Measurements from ENCODE around the gene SEC24D. TPM values are rescaled to one million over a fixed set of nuclear protein-coding genes. Genes with fewer than 3 reads are reported as not detected.

SEC24D gene
- total and polyA plus RNA-seq, 5 donors from 2014 or later: 15.9 to 38.3 (median 16.2) TPM

DNA sequence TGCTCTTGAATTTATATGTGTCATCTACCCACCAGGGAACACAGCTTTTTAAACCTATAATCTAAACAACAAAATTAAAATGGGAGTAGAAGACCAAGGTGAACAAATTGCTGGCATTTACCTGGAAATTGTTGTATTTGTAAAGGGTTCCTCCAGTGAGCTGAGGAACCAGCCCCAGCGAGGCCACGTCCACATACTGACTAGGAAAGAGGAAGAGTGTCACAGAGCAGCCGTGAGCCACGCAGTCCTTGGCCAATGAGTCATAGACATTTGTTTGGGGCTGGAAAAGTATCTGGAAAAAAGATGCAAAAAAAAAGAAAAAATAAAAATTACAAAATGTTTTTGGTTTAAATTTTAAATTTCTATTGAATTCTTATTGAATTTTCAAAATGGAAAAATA, 92.1 kb downstream of the SEC24D start:
- Mint-ChIP-seq H3K27ac (no peak overlapping the region), H3K36me3 (peaks cover 45% of the 10 kb centered on the region), H3K9me3 (no peaks in the 10 kb centered on the region), H3K27me3 (no peaks in the 10 kb centered on the region), H3K4me3 (no peak overlapping the region), H3K4me1 (peaks cover 0 to 6% (median 2%) of the 10 kb centered on the region in 4 donors)
- Histone ChIP-seq H3K27me3 (ENCODE audit: control insufficient read depth, insufficient read depth, low read length) (no peaks in the 10 kb centered on the region), H3K9me3 (ENCODE audit: control insufficient read depth in 2 of 2, low read length in 2 of 2) (no peaks in the 10 kb centered on the region), H3K27ac (ENCODE audit: insufficient read depth, low read length, poor library complexity, severe bottlenecking) (no peak overlapping the region), H3K4me3 (ENCODE audit: low read depth, low read length) (no peak overlapping the region), H3K4me1 (ENCODE audit: control insufficient read depth, insufficient read depth, low read length, poor library complexity, severe bottlenecking) (no peaks in the 10 kb centered on the region), H3K36me3 (ENCODE audit: control insufficient read depth, insufficient read depth, low read length) (peaks cover 25% of the 10 kb centered on the region)
- DNase-seq (no peak), ATAC-seq (ENCODE audit: low read depth in 2 of 2) (no peak)

DNA sequence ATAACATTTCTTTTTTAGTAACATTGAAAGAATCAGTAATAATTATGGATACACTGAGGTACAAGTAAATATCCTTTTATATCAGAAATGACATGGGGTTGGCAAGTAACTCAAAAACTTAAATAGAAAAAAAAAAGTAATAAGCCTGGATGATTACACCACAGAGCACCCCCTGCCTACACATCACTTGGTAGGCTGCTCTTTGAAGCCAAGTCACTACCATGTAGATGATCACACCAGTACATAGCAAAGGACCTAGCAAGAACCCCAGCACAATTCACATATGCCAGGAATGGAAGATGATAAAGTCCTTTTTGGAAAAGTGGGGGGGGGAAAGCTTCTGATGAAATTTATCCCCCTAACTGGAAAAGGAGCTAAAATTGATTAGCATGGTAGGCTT, 93.9 kb downstream of the SEC24D start:
- Mint-ChIP-seq H3K27ac (no peak overlapping the region), H3K4me1 (peaks cover 0 to 6% (median 2%) of the 10 kb centered on the region in 4 donors), H3K9me3 (no peaks in the 10 kb centered on the region), H3K4me3 (no peak overlapping the region), H3K27me3 (no peaks in the 10 kb centered on the region), H3K36me3 (peaks cover 51% of the 10 kb centered on the region)
- Histone ChIP-seq H3K27me3 (ENCODE audit: control insufficient read depth, insufficient read depth, low read length) (no peaks in the 10 kb centered on the region), H3K4me3 (ENCODE audit: low read depth, low read length) (no peak overlapping the region), H3K36me3 (ENCODE audit: control insufficient read depth, insufficient read depth, low read length) (peaks cover 37% of the 10 kb centered on the region), H3K9me3 (ENCODE audit: control insufficient read depth in 2 of 2, low read length in 2 of 2) (no peaks in the 10 kb centered on the region), H3K27ac (ENCODE audit: insufficient read depth, low read length, poor library complexity, severe bottlenecking) (no peak overlapping the region), H3K4me1 (ENCODE audit: control insufficient read depth, insufficient read depth, low read length, poor library complexity, severe bottlenecking) (no peaks in the 10 kb centered on the region)
- no peak for ATAC-seq (ENCODE audit: low read depth in 2 of 2)
- DNase-seq: no peak

DNA sequence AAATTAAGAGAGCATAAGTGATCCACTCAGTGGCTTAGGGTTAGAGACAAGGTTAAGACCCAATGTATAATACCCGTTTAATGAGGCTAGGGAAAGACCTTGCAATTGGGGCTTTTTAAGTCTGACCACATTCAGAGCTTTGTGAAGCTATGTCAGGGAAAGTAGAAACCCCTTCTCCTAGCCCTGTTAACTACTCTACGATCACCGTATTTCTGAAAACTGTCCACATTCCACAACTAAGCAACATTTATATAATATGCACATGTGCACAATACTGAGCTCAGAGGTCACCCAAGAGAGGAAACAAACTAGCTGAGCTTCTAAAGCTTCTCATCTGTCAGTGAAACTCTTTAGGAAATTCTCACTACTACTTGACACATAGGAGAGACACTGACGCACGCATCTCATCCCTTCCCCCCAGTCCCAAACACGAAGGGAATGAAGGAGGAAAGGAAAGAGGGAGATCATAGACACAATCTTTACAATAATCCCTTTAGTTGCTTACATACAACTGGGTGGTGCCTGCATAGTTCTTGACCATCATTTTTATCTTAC, 94.5 kb downstream of the SEC24D start:
- Mint-ChIP-seq H3K4me1 (peaks cover 0 to 6% (median 2%) of the 10 kb centered on the region in 4 donors), H3K27ac (no peak overlapping the region), H3K4me3 (no peak overlapping the region), H3K36me3 (peaks cover 46% of the 10 kb centered on the region), H3K27me3 (no peaks in the 10 kb centered on the region), H3K9me3 (no peaks in the 10 kb centered on the region)
- Histone ChIP-seq H3K4me3 (ENCODE audit: low read depth, low read length) (no peak overlapping the region), H3K27ac (ENCODE audit: insufficient read depth, low read length, poor library complexity, severe bottlenecking) (no peak overlapping the region), H3K9me3 (ENCODE audit: control insufficient read depth in 2 of 2, low read length in 2 of 2) (no peaks in the 10 kb centered on the region), H3K4me1 (ENCODE audit: control insufficient read depth, insufficient read depth, low read length, poor library complexity, severe bottlenecking) (no peaks in the 10 kb centered on the region), H3K36me3 (ENCODE audit: control insufficient read depth, insufficient read depth, low read length) (peaks cover 37% of the 10 kb centered on the region), H3K27me3 (ENCODE audit: control insufficient read depth, insufficient read depth, low read length) (no peaks in the 10 kb centered on the region)
- ATAC-seq (ENCODE audit: low read depth in 2 of 2) (no peak), DNase-seq (no peak)

DNA sequence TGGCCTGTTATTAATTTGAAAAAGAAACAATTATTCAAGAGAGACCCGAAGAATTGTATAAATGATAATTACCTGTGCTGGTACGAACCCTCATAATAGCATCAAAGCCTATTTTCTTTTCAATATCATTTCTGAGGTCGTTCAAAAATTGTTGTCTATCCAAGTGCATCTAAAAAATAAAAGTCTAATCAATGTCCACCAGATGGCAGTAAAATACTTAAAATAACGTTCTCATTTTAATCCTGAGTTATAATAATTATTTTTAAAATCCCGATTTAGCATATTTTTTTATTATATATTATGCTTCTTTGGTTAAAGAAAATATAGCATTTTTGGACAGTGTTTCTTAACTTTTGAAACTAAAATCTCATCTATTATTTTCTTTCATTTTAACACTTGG, 95.1 kb downstream of the SEC24D start:
- Histone ChIP-seq H3K27me3 (ENCODE audit: control insufficient read depth, insufficient read depth, low read length) (no peaks in the 10 kb centered on the region), H3K36me3 (ENCODE audit: control insufficient read depth, insufficient read depth, low read length) (peaks cover 37% of the 10 kb centered on the region)
- H3K27ac Mint-ChIP-seq: no peak overlapping the region

DNA sequence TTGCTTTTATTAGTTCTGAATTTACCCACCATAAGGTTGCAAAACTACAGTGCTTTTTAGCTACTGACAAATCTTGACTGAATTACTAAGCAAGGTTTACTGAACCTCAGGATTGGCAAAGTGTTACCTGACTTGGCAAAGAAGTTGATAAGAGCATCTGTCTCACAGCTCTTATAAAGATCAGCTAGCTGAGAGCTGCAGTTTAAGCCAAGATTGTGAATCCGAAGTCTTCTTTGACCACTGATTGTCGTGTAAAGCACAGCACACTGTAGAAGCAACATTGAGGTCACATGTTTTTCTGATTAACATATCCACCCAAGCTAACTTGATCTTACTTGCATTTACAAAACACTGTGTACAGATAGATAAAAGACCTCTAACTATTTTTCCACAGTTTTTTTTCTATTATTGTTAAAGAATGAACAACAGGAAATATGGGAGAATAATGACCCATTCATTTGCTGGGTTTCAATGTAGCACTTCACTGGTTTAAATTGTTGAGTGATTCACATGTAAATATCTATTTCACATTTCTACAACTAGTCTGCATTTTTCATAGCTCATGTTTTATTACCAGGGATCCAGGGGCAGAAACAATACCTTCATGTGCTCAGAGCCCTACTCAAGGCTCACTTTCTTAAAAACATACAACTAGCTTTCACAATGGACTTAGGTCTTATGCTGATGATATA, 96.8 kb downstream of the SEC24D start:
- Mint-ChIP-seq H3K27ac (no peak overlapping the region), H3K4me1 (peaks cover 0 to 6% (median 2%) of the 10 kb centered on the region in 4 donors), H3K9me3 (no peaks in the 10 kb centered on the region), H3K36me3 (peaks cover 35% of the 10 kb centered on the region), H3K27me3 (no peaks in the 10 kb centered on the region), H3K4me3 (no peak overlapping the region)
- Histone ChIP-seq H3K36me3 (ENCODE audit: control insufficient read depth, insufficient read depth, low read length) (peaks cover 39% of the 10 kb centered on the region), H3K4me3 (ENCODE audit: low read depth, low read length) (no peak overlapping the region), H3K27ac (ENCODE audit: insufficient read depth, low read length, poor library complexity, severe bottlenecking) (no peak overlapping the region), H3K27me3 (ENCODE audit: control insufficient read depth, insufficient read depth, low read length) (no peaks in the 10 kb centered on the region), H3K4me1 (ENCODE audit: control insufficient read depth, insufficient read depth, low read length, poor library complexity, severe bottlenecking) (no peaks in the 10 kb centered on the region), H3K9me3 (ENCODE audit: control insufficient read depth in 2 of 2, low read length in 2 of 2) (no peaks in the 10 kb centered on the region)
- DNase-seq (no peak), ATAC-seq (ENCODE audit: low read depth in 2 of 2) (no peak)

More for the DNA sequence above, 95.1 kb downstream of the SEC24D start:
- Mint-ChIP-seq H3K27me3 (no peaks in the 10 kb centered on the region), H3K36me3 (peaks cover 45% of the 10 kb centered on the region), H3K9me3 (no peaks in the 10 kb centered on the region), H3K4me1 (peaks cover 0 to 6% (median 2%) of the 10 kb centered on the region in 4 donors), H3K4me3 (no peak overlapping the region)
- Histone ChIP-seq H3K27ac (ENCODE audit: insufficient read depth, low read length, poor library complexity, severe bottlenecking) (no peak overlapping the region), H3K4me3 (ENCODE audit: low read depth, low read length) (no peak overlapping the region), H3K4me1 (ENCODE audit: control insufficient read depth, insufficient read depth, low read length, poor library complexity, severe bottlenecking) (no peaks in the 10 kb centered on the region), H3K9me3 (ENCODE audit: control insufficient read depth in 2 of 2, low read length in 2 of 2) (no peaks in the 10 kb centered on the region)
- peak in 2 of 3 donors; percentile 5 to 17 for DNase-seq
- ATAC-seq (ENCODE audit: low read depth in 2 of 2): no peak

DNA sequence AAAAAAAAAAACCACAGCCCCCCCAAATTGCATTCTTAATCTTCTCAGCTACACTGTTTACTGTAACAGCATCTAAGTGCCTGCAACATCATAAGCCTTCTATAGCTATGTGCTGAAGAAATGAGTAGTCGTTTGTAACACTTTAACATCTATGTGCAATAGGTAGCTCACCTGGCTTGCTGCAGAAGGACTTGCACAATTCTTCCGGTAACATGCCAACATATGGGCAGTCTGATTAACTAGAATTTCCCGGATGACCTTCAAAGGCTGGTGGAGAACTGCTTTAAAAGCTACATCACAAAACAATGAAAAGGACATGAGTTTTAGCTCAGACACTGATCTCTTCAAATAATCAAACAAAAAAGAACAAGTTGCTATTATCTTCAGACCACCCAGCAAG, 97.8 kb downstream of the SEC24D start:
- Mint-ChIP-seq H3K9me3 (no peaks in the 10 kb centered on the region), H3K4me1 (peaks cover 0 to 6% (median 2%) of the 10 kb centered on the region in 4 donors), H3K36me3 (peaks cover 32% of the 10 kb centered on the region)

DNA sequence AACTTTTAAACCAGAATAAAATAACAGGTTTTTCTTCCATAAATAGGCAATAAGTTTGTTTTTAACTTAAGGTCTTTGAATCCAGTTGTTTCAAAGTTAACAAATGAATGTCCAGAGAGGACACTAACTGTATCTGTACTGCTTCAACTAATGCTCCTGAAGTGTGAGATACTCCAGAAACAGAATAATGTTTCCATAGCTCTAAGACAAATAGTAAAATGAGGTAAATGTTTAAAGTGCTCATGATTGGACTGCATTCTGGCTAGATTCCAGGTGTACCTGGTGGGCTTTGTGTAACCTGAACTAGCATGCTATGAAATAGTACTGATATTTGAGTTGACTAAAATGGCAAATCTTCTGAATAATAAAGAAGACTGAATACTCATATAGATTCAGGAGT, 99.0 kb downstream of the SEC24D start:
- Histone ChIP-seq H3K9me3 (ENCODE audit: control insufficient read depth in 2 of 2, low read length in 2 of 2) (no peaks in the 10 kb centered on the region), H3K4me1 (ENCODE audit: control insufficient read depth, insufficient read depth, low read length, poor library complexity, severe bottlenecking) (no peaks in the 10 kb centered on the region), H3K27me3 (ENCODE audit: control insufficient read depth, insufficient read depth, low read length) (no peaks in the 10 kb centered on the region), H3K36me3 (ENCODE audit: control insufficient read depth, insufficient read depth, low read length) (peaks cover 33% of the 10 kb centered on the region), H3K27ac (ENCODE audit: insufficient read depth, low read length, poor library complexity, severe bottlenecking) (no peak overlapping the region), H3K4me3 (ENCODE audit: low read depth, low read length) (no peak overlapping the region)
- Mint-ChIP-seq H3K36me3 (peaks cover 35% of the 10 kb centered on the region), H3K27ac (peak overlapping the region in 1 of 3 donors; percentile 41), H3K4me1 (peaks cover 0 to 6% (median 3%) of the 10 kb centered on the region in 4 donors), H3K9me3 (no peaks in the 10 kb centered on the region), H3K4me3 (no peak overlapping the region), H3K27me3 (no peaks in the 10 kb centered on the region)
- DNase-seq: no peak
- ATAC-seq (ENCODE audit: low read depth in 2 of 2): no peak

More for the DNA sequence above, 97.8 kb downstream of the SEC24D start:
- H3K27ac Mint-ChIP-seq: no peak overlapping the region
- Histone ChIP-seq H3K27ac (ENCODE audit: insufficient read depth, low read length, poor library complexity, severe bottlenecking) (no peak overlapping the region), H3K27me3 (ENCODE audit: control insufficient read depth, insufficient read depth, low read length) (no peaks in the 10 kb centered on the region), H3K9me3 (ENCODE audit: control insufficient read depth in 2 of 2, low read length in 2 of 2) (no peaks in the 10 kb centered on the region), H3K36me3 (ENCODE audit: control insufficient read depth, insufficient read depth, low read length) (peaks cover 33% of the 10 kb centered on the region), H3K4me3 (ENCODE audit: low read depth, low read length) (no peak overlapping the region), H3K4me1 (ENCODE audit: control insufficient read depth, insufficient read depth, low read length, poor library complexity, severe bottlenecking) (no peaks in the 10 kb centered on the region)
- no peak overlapping the region for H3K4me3 Mint-ChIP-seq
- DNase-seq (no peak), ATAC-seq (ENCODE audit: low read depth in 2 of 2) (no peak)
- no peaks in the 10 kb centered on the region for H3K27me3 Mint-ChIP-seq
